ENCODE data around the gene RIMBP2.

The RIMBP2 gene

GRCh38 chr12:130560321-130560720, 155.8 kb downstream of the RIMBP2 start:
- DNase-seq = no peak

- DNase-seq = no peak
These were observed 156.3 kb downstream of the RIMBP2 start for GRCh38 chr12:130559806-130560205.

GRCh38 chr12:130557886-130558765, 158.0 kb downstream of the RIMBP2 start:
- DNase-seq = no peak

GRCh38 chr12:130557201-130557600, 158.9 kb downstream of the RIMBP2 start:
- no peak for DNase-seq

- DNase-seq = no peak
These were observed 159.5 kb downstream of the RIMBP2 start for GRCh38 chr12:130556486-130557055.

- DNase-seq = no peak
These were observed 160.2 kb downstream of the RIMBP2 start for GRCh38 chr12:130555628-130556485.

- DNase-seq = no peak
These were observed 160.9 kb downstream of the RIMBP2 start for GRCh38 chr12:130555221-130555620.

- DNase-seq = no peak
These were observed 163.6 kb downstream of the RIMBP2 start for GRCh38 chr12:130552483-130552996.

GRCh38 chr12:130549361-130549760, 166.7 kb downstream of the RIMBP2 start:
- DNase-seq = no peak

- DNase-seq = no peak
These were observed 168.5 kb downstream of the RIMBP2 start for GRCh38 chr12:130547480-130548155.

- no peak for DNase-seq
These were observed 169.6 kb downstream of the RIMBP2 start for GRCh38 chr12:130546494-130546893.

- DNase-seq = no peak
These were observed 170.6 kb downstream of the RIMBP2 start for GRCh38 chr12:130545475-130545874.

GRCh38 chr12:130540376-130540775, 175.7 kb downstream of the RIMBP2 start:
- no peak for DNase-seq

GRCh38 chr12:130538343-130539095, 177.6 kb downstream of the RIMBP2 start:
- no peak for DNase-seq

- DNase-seq = no peak
These were observed 178.4 kb downstream of the RIMBP2 start for GRCh38 chr12:130537655-130538054.

- DNase-seq = no peak
These were observed 179.0 kb downstream of the RIMBP2 start for GRCh38 chr12:130537051-130537450.

- no peak for DNase-seq
These were observed 185.7 kb downstream of the RIMBP2 start for GRCh38 chr12:130530429-130530828.

GRCh38 chr12:130529781-130530180, 186.3 kb downstream of the RIMBP2 start:
- no peak for DNase-seq

- no peak for DNase-seq
These were observed 188.9 kb downstream of the RIMBP2 start for GRCh38 chr12:130527239-130527638.

GRCh38 chr12:130526813-130527212, 189.3 kb downstream of the RIMBP2 start:
- DNase-seq = no peak

- no peak for DNase-seq
These were observed 190.5 kb downstream of the RIMBP2 start for GRCh38 chr12:130525384-130526172.

Measured in activated CD4-positive, CD25-positive, alpha-beta regulatory T cell treated with anti-CD3 and anti-CD28 coated beads, Interleukin-2, amount 50 U/mL, for 72 hours (primary cell).